ENCODE results near the gene LDLRAD3.
A peak's percentile ranks its signal among the peaks of the same experiment; 100 is the strongest.

LDLRAD3 gene

GRCh38 chr11:35927104-35927503 lies 16.8 kb upstream of the LDLRAD3 start:
- no peak overlapping the region for H3K4me3 ChIP-seq (replicated peaks; ENCODE audit: low read depth, low read length)
- TF ChIP-seq, protein P1, sequence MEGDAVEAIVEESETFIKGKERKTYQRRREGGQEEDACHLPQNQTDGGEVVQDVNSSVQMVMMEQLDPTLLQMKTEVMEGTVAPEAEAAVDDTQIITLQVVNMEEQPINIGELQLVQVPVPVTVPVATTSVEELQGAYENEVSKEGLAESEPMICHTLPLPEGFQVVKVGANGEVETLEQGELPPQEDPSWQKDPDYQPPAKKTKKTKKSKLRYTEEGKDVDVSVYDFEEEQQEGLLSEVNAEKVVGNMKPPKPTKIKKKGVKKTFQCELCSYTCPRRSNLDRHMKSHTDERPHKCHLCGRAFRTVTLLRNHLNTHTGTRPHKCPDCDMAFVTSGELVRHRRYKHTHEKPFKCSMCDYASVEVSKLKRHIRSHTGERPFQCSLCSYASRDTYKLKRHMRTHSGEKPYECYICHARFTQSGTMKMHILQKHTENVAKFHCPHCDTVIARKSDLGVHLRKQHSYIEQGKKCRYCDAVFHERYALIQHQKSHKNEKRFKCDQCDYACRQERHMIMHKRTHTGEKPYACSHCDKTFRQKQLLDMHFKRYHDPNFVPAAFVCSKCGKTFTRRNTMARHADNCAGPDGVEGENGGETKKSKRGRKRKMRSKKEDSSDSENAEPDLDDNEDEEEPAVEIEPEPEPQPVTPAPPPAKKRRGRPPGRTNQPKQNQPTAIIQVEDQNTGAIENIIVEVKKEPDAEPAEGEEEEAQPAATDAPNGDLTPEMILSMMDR (IDR thresholded peaks at IDR 0.05; ENCODE audit: low read length, missing control alignments), result no peak
- no peak for DNase-seq (ENCODE audit: low read depth)

DNA sequence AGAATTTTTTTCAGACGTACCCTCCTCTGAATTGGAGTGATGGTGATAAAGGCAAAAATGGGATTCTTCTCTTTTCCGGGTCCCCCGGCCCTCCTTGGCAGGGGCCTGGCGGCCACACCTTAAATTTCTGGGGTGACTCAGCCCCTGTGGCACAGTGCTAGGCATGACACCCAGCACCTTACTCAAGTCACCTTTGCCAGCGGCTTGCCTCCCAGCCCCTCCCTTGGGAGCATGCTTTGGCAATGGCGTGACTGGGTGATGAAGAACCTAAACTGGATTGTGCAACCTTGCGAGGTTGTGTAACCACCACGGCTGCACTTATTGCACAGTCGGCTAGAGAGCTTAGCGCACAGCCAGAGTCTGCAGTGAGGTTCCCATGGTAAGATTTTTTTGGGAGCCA lies 16.2 kb upstream of the LDLRAD3 start:
- TF ChIP-seq, protein P1 (IDR thresholded peaks at IDR 0.05; ENCODE audit: low read length, missing control alignments), result no peak
- DNase-seq (ENCODE audit: low read depth), result peak; percentile 81
- no peak overlapping the region for H3K4me3 ChIP-seq (replicated peaks; ENCODE audit: low read depth, low read length)

GRCh38 chr11:35928688-35929395 lies 15.0 kb upstream of the LDLRAD3 start:
- no peak for DNase-seq (ENCODE audit: low read depth)
- TF ChIP-seq, protein P1 (IDR thresholded peaks at IDR 0.05; ENCODE audit: low read length, missing control alignments), result no peak
- no peak overlapping the region for H3K4me3 ChIP-seq (replicated peaks; ENCODE audit: low read depth, low read length)

GRCh38 chr11:35930466-35930865 lies 13.4 kb upstream of the LDLRAD3 start:
- TF ChIP-seq, protein P1 (IDR thresholded peaks at IDR 0.05; ENCODE audit: low read length, missing control alignments), result no peak
- DNase-seq (ENCODE audit: low read depth), result no peak
- no peak overlapping the region for H3K4me3 ChIP-seq (replicated peaks; ENCODE audit: low read depth, low read length)

GRCh38 chr11:35932121-35932520 lies 11.7 kb upstream of the LDLRAD3 start:
- H3K4me3 ChIP-seq (replicated peaks; ENCODE audit: low read depth, low read length), result no peak overlapping the region
- TF ChIP-seq, protein P1 (IDR thresholded peaks at IDR 0.05; ENCODE audit: low read length, missing control alignments), result no peak
- no peak for DNase-seq (ENCODE audit: low read depth)

DNA sequence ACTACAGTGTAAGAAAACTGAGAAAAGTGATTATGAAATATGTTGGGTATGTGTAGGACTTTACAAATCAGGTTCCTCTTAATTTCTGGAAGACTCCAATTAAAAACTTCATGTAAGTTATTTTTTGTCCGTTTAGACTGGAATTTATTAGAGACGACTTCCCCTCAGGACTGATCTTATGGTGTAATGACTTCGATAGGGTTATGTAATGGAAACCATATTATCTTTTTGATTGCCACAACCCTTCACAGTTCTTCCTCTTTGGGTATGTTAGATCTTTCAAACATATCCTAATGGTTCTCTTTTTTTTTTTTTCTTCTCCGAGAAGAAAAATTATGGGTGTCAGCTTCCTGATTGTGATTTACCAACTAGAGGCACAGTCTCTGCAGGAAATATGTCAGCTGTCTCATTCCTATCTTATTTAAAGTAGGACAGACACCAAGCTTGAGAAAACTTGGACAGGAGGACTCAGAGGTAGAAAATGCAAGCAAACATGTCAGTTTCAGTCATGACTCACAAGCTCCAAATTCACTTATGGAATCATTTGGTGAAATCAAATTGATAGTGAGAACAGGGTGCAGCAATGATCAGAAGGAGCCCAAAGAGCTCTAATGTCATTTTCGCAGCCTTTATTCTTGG lies 11.1 kb upstream of the LDLRAD3 start:
- peak; percentile 35 for DNase-seq (ENCODE audit: low read depth)
- TF ChIP-seq, protein P1 (IDR thresholded peaks at IDR 0.05; ENCODE audit: low read length, missing control alignments), result no peak

More for the DNA sequence above, 11.1 kb upstream of the LDLRAD3 start:
- H3K4me3 ChIP-seq (replicated peaks; ENCODE audit: low read depth, low read length), result no peak overlapping the region

All from fibroblast of pulmonary artery (primary cell).